GM12878 (cell line): ENCODE data around the gene PPP2R2D. TPM values are rescaled to one million over a fixed set of nuclear protein-coding genes. Genes with fewer than 3 reads are reported as not detected.

Source experiments
- ATAC-seq: fragments of 200-7000 bp; cut with Tn5 transposase; 3 replicates; pipeline ENCODE4 v1.9.1; 2020; ENCODE audit warnings: mild to moderate bottlenecking, moderate library complexity
- BruUV-seq: library from RNA; stranded (reverse); fragments of 400-500 nt; replicated peaks from 2 replicates; lab custom pipeline; 2021; lab: Mats Ljungman, UMichigan
- CTCF ChIA-PET: fragments of 300-600 bp; sonication (Branson Sonifier 250); formaldehyde crosslinking; extraction: SDS; loops from one replicate; lab custom pipeline; 2021; ENCODE audit warnings: inconsistent platforms; lab: Yijun Ruan, JAX
- POLR2A ChIA-PET: fragments of 350-600 bp; formaldehyde crosslinking; extraction: SDS; loops from one replicate; lab custom pipeline; 2021; ENCODE audit warnings: inconsistent platforms; lab: Charles Lee
- RAD21 ChIA-PET: fragments of 300-600 bp; sonication (Branson Sonifier 250); formaldehyde crosslinking; loops from one replicate; lab custom pipeline; 2023; ENCODE audit warnings: antibody characterized with exemption; ENCODE audit not compliant: unreplicated experiment; lab: Charles Lee
- SMC1A ChIA-PET: fragments of 300-600 bp; sonication (Branson Sonifier 250); formaldehyde crosslinking; loops from one replicate; lab custom pipeline; 2023; ENCODE audit not compliant: unreplicated experiment, uncharacterized antibody; lab: Charles Lee
- DNase-seq: peaks from one replicate; pipeline ENCODE4 v3.0.0-alpha.2; 2011; ENCODE audit warnings: low read depth, low spot score
- FAIRE-seq: peaks from 3 replicates; lab custom pipeline; 2011; peaks lifted over from hg19 to GRCh38; lab: Jason Lieb, UNC
- H2AFZ ChIP-seq: 2 replicates; pipeline ENCODE4 v1.6.0; 2011; ENCODE audit warnings: low read depth, low read length, control low read depth; ENCODE audit not compliant: control insufficient read depth
- H3K27ac ChIP-seq: 2 replicates; pipeline ENCODE4 v1.5.1; 2011; ENCODE audit warnings: control low read depth; ENCODE audit not compliant: control insufficient read depth, insufficient read depth
- H3K27me3 ChIP-seq, 2 experiments: replicated peaks in 1 of 2; 2 replicates each; pipeline versions ENCODE4 v1.6.0 to v1.6.1; 2011; ENCODE audit warnings: low read length in 1 of 2; ENCODE audit not compliant: control insufficient read depth in 2 of 2, insufficient read depth in 2 of 2
- H3K36me3 ChIP-seq, 2 experiments: 2 replicates each; pipeline ENCODE4 v1.5.1; 2011; ENCODE audit warnings: low read length in 1 of 2; ENCODE audit not compliant: control insufficient read depth in 2 of 2, insufficient read depth in 2 of 2
- H3K4me1 ChIP-seq: 2 replicates; pipeline ENCODE4 v1.6.1; 2011; ENCODE audit warnings: mild to moderate bottlenecking, low read length, moderate library complexity, mixed read lengths; ENCODE audit not compliant: control insufficient read depth, insufficient read depth
- H3K4me2 ChIP-seq: 2 replicates; pipeline ENCODE4 v1.6.0; 2011; ENCODE audit warnings: control low read depth; ENCODE audit not compliant: control insufficient read depth, insufficient read depth
- H3K4me3 ChIP-seq: fragments of 200-600 bp; sonication (generic); 2 replicates; pipeline ENCODE4 v1.5.1; 2016
- H3K79me2 ChIP-seq: 2 replicates; pipeline ENCODE4 v1.6.0; 2011; ENCODE audit warnings: low read length; ENCODE audit not compliant: control insufficient read depth, insufficient read depth
- H3K9ac ChIP-seq: 2 replicates; pipeline ENCODE4 v1.8.0; 2011; ENCODE audit warnings: low read length, control low read depth, mixed read lengths; ENCODE audit not compliant: control insufficient read depth, insufficient read depth
- H3K9me3 ChIP-seq: replicated peaks from 3 replicates; pipeline ENCODE4 v1.5.1; 2011; ENCODE audit warnings: mild to moderate bottlenecking, low read length; ENCODE audit not compliant: control insufficient read depth, insufficient read depth
- H4K20me1 ChIP-seq: 2 replicates; pipeline ENCODE4 v1.6.0; 2011; ENCODE audit not compliant: control insufficient read depth, insufficient read depth
- BCL11A ChIP-seq: IDR thresholded peaks from 2 replicates; pipeline ENCODE4 v1.6.1; 2011; ENCODE audit warnings: low read depth, low read length
- BCL3 ChIP-seq: IDR thresholded peaks from 2 replicates; pipeline ENCODE4 v1.6.1; 2011; ENCODE audit warnings: borderline replicate concordance, low read depth, mild to moderate bottlenecking, moderate library complexity, low read length; ENCODE audit not compliant: insufficient read depth, poor library complexity, severe bottlenecking
- E4F1 ChIP-seq: fragments of 450-650 bp; IDR thresholded peaks from 2 replicates; pipeline ENCODE4 v1.6.1; 2018; ENCODE audit warnings: borderline replicate concordance, mild to moderate bottlenecking; ENCODE audit not compliant: partially characterized antibody
- ETV6 ChIP-seq, 2 experiments: fragments of 450-650 bp in 1 of 2; IDR thresholded peaks in 1 of 2; conservative IDR thresholded peaks in 1 of 2; 2 replicates each; pipeline ENCODE4 v1.6.1; 2014; ENCODE audit warnings: antibody characterized with exemption in 1 of 2, borderline replicate concordance in 1 of 2, low read depth in 1 of 2, mild to moderate bottlenecking in 1 of 2, moderate library complexity in 1 of 2
- NFIC ChIP-seq: IDR thresholded peaks from 2 replicates; pipeline ENCODE4 v1.6.1; 2012; ENCODE audit warnings: low read depth, mild to moderate bottlenecking, inconsistent platforms, low read length, moderate library complexity
- WGBS: methylation state at CpG from one replicate; pipeline ENCODE4 v1.1.6; 2016; ENCODE audit warnings: low lambda C conversion rate; ENCODE audit not compliant: insufficient replicate concordance, insufficient coverage; ENCODE audit errors: missing lambda C conversion rate; 5-methylcytosine and 5-hydroxymethylcytosine counted together
- in situ Hi-C: fragments of 300-500 bp; cut with MboI; formaldehyde crosslinking; loops from 9 replicates; pipeline ENCODE4 v1.14.3; 2018; ENCODE audit warnings: mixed read lengths
- intact Hi-C: fragments of 100-400 bp; cut with micrococcal nuclease; formaldehyde crosslinking; loops from one replicate; pipeline ENCODE4 v1.14.2; 2022; ENCODE audit not compliant: unreplicated experiment
- polyA plus RNA-seq, 11 experiments: library from polyadenylated mRNA; depleted of rRNA in 4 of 11; unstranded in 6 of 11; stranded (reverse) in 5 of 11; fragments of >200 nt; fragmentation: Nextera tagmentation in 4 of 11; fragmentation: Illumina TruSeq in 1 of 11; extraction: Ambion mirVana in 4 of 11; extraction: Trizol in 1 of 11; gene quantifications; 1 replicate in 1 of 11; 2 replicates in 10 of 11; pipeline versions ENCODE4 v1.2.1 to v1.2.3, GENCODE V29; 2011 to 2016; ENCODE audit warnings: inconsistent platforms in 2 of 11, missing spikeins in 2 of 11, low read depth in 1 of 11
- total RNA-seq, 4 experiments: library from RNA; depleted of rRNA in 3 of 4; stranded (reverse); fragments of >200 nt in 3 of 4; fragmentation: Illumina TruSeq in 1 of 4; extraction: Trizol in 1 of 4; gene quantifications; 2 replicates each; pipeline versions ENCODE4 v1.2.1 to v1.2.3, GENCODE V29; 2013 to 2021
- TF ChIP-seq, protein P1 (sequence below): IDR thresholded peaks from 2 replicates; pipeline ENCODE4 v1.6.1; 2011; ENCODE audit warnings: borderline replicate concordance, low read depth, mild to moderate bottlenecking, moderate library complexity, mixed read lengths, low read length; ENCODE audit not compliant: insufficient read depth; ENCODE audit errors: extremely low read length

The PPP2R2D gene
- total and polyA plus RNA-seq, 10 of the 15 experiments (the other 5 are each of a cell fraction or from before 2014, with no cell fraction given) = 2.8 to 41.9 (median 21.8) TPM

GRCh38 chr10:131876508-131876907, 24.3 kb upstream of the PPP2R2D start (continued):
- no peak for TF ChIP-seq ETV6 (conservative IDR thresholded peaks at IDR 0.05 in 1 of 2, IDR thresholded peaks at IDR 0.05 in 1 of 2; ENCODE audit: borderline replicate concordance in 1 of 2, low read depth in 1 of 2)

DNA sequence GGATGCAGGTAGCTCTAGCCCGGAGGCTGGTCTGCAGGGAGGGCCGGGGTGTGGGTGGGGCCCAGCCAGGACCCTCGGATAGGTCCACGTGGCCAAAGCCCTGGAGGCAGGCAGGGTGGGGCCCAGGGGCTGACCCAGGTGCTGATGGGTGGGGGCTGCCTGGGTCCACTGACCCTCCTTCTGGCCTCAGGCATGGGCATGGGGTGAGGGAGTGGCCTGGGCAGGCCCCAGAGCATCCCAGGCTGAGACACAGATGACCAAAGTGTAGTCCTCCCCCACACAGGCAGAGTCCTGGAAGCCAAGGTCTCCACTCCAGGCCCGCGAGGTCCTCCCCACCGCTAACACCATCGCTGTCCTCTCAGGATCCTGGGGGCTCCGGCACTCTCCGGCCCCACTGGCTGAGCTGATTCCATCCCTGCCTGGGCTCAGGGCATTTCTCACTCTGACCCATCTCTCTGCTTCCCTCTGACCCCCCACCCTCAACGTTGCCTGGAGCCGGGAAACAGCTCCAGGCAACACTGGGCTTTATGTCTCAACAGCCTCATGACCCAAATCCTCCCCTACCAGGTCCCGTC, 20.7 kb upstream of the PPP2R2D start:
- ATAC-seq = no peak
- Histone ChIP-seq H3K4me2 (no peak overlapping the region), H3K4me3 (no peak overlapping the region), H3K79me2 (no peaks in the 10 kb centered on the region), H3K27me3 (no peaks in the 10 kb centered on the region), H3K9ac (no peak overlapping the region), H2AFZ (no peak overlapping the region), H3K4me1 (no peaks in the 10 kb centered on the region), H3K27ac (no peak overlapping the region), H3K9me3 (no peaks in the 10 kb centered on the region; the same call in 2 of the 3 replicates), H4K20me1 (no peaks in the 10 kb centered on the region), H3K36me3 (no peaks in the 10 kb centered on the region)
- RAD21 ChIA-PET = no interaction called here
- POLR2A ChIA-PET = no interaction called here
- no peak for FAIRE-seq
- in situ Hi-C loops = no loop called here
- WGBS = 56% methylated on average over 11 of the region's 13 CpGs
- TF ChIP-seq E4F1 = no peak
- TF ChIP-seq, protein P1, sequence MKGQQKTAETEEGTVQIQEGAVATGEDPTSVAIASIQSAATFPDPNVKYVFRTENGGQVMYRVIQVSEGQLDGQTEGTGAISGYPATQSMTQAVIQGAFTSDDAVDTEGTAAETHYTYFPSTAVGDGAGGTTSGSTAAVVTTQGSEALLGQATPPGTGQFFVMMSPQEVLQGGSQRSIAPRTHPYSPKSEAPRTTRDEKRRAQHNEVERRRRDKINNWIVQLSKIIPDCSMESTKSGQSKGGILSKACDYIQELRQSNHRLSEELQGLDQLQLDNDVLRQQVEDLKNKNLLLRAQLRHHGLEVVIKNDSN = no peak
- no peak for TF ChIP-seq BCL3
- TF ChIP-seq BCL11A = no peak
- TF ChIP-seq NFIC = no peak
- intact Hi-C loops = no loop called here
- DNase-seq = no peak
- SMC1A ChIA-PET = no interaction called here
- BruUV-seq = no TSS peak
- CTCF ChIA-PET = interaction anchor here (0.7 kb wide), 1 partner anchor 262 kb away, joined by 3 read pairs; no protein-coding TSS in a partner anchor
